Cardiac fibroblast (primary cell): ENCODE measurements around the gene PLEKHB2.
"Not testable (repeated sequence)": the region's sequence is repeated elsewhere in the genome, so short reads cannot be mapped to it uniquely, and the experiment has no call there.

ENCODE experiments used
- DNase-seq, 2 donors: peaks; one replicate each; pipeline versions ENCODE4 v3.0.0 to v3.0.0-alpha.2; 2010; ENCODE audit warnings: low read depth in 2 of 2
- H3K4me3 ChIP-seq, 2 donors: replicated peaks in 1 of 2; 1 replicate in 1 of 2; 2 replicates in 1 of 2; pipeline ENCODE4 v1.5.1; 2011; ENCODE audit warnings: low read depth in 2 of 2, low read length in 2 of 2, mild to moderate bottlenecking in 2 of 2, moderate library complexity in 1 of 2
- TF ChIP-seq, protein P1 (sequence below): IDR thresholded peaks from one replicate; pipeline ENCODE4 v1.5.1; 2011; ENCODE audit warnings: low read depth, mild to moderate bottlenecking, low read length, inconsistent platforms

The PLEKHB2 gene

GRCh38 chr2:131064589-131065512 is 40.3 kb upstream of the PLEKHB2 start:
- DNase-seq = no peak
- no peak overlapping the region for H3K4me3 ChIP-seq
- TF ChIP-seq, protein P1, sequence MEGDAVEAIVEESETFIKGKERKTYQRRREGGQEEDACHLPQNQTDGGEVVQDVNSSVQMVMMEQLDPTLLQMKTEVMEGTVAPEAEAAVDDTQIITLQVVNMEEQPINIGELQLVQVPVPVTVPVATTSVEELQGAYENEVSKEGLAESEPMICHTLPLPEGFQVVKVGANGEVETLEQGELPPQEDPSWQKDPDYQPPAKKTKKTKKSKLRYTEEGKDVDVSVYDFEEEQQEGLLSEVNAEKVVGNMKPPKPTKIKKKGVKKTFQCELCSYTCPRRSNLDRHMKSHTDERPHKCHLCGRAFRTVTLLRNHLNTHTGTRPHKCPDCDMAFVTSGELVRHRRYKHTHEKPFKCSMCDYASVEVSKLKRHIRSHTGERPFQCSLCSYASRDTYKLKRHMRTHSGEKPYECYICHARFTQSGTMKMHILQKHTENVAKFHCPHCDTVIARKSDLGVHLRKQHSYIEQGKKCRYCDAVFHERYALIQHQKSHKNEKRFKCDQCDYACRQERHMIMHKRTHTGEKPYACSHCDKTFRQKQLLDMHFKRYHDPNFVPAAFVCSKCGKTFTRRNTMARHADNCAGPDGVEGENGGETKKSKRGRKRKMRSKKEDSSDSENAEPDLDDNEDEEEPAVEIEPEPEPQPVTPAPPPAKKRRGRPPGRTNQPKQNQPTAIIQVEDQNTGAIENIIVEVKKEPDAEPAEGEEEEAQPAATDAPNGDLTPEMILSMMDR = no peak

DNA sequence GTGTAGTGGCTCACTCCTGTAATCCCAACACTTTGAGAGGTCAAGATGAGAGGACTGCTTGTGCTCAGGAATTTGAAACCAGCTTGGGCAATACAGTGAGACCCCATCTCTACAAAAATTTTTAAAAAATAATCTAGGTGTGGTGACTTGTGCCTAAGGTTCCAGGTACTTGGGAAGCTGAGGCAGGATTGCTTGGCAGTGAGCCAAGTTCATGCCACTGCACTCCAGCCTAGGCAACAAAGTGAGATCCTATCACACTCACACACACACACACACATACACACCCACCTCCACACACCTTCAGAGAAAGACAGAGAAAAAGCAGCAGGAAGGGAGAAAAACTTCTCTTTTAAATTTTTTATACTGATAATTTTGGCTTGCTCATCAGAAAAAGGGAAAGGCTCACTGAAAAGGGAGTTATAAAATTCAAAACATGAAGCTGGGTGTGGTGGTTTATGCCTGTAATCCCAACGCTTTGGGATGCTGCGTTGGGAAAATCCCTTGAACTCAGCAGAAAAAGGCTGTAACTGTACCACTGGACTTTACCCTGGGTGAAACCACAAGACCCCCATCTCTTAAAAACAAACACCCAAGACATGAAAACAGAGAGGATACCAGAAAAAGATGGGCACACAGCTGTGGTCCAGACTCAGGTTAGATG is 37.5 kb upstream of the PLEKHB2 start:
- DNase-seq = no peak
- TF ChIP-seq, protein P1 = no peak
- no peak overlapping the region for H3K4me3 ChIP-seq

GRCh38 chr2:131068172-131068571 is 37.0 kb upstream of the PLEKHB2 start:
- not testable (repeated sequence) for H3K4me3 ChIP-seq, DNase-seq

DNA sequence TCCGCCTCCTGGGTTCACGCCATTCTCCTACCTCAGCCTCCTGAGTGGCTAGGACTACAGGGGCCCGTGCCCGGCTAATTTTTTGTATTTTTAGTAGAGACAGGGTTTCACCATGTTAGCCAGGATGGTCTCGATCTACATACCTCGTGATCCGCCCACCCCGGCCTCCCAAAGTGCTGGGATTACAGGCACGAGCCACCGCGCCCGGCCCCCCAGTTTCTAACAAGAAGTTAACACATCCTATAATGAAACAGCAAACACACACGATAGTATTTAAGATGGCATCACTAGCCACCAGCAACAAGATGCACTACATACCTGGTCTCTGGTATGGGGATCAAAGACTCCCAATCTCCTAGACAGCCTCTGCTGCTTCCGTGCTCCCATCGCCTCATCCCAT is 29.6 kb upstream of the PLEKHB2 start:
- DNase-seq, H3K4me3 ChIP-seq: not testable (repeated sequence)

DNA sequence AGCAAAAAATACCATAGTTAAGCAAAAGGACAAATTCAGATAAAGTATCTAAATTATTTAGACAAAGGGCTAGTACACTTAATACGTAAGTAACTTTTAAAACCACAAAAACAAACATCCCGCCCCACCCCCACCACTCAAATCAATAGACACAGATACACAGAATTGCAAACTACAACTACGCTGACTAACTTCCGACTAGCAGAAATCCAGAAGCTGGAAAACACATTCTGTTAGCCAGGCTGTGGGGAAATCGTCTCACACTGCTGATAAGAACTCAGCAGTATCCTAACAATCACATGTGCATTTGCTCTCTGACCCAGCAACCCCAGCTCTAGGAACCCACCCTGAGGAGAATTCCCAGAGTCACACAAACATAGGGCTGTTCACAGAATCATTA is 28.4 kb upstream of the PLEKHB2 start:
- TF ChIP-seq, protein P1 = no peak
- H3K4me3 ChIP-seq = no peak overlapping the region
- peak; percentile 28 to 71 for DNase-seq

DNA sequence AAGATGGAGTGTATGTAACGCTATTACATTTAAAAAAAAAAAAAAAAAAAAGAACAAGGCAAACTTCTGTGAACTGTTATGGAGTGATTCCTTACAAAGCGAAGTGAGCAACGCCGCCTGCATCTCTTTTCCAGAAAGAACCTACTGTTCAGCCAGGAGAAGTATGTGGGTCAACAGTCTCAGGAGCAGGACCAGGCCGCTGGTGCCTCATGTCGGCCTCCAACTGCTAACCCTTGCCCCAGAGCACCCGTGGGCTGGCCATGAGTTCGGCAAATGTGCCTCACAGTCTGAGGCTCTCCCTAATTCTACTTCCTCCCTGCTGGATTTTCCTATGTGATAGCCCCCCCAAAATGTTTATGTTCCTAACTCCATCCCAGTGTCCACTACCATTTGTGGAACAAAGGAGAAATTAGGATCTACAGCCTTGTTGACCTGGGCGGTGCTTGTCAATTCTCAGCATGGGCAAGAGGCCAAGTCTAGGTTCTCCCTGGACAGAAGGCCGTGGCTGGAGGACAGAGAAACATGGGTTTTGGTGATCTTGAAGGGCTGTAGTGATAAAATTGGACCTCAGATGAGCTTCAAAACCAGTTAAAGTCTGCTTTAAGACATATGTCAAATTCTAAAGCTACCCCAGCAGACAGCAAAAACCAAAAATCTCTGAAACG is 27.8 kb upstream of the PLEKHB2 start:
- H3K4me3 ChIP-seq = no peak overlapping the region
- TF ChIP-seq, protein P1 = no peak
- no peak for DNase-seq

DNA sequence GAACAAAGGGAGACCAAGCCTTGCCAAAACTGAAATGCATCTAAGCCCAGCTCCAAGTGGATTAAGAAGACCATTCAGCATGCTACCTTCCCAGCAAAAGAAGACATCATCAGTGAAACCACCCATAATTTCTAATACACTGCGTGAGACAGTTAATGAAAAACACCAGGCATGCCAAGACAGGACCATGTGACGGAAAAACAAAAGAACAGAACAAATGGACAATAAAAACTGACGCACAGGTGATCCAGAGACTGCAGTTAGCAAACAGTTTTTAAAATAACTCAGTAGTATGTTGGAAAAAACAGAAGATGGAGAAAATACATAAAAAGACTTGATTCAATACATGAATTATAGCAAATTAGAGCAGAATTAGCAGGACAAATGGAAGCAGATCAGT is 27.2 kb upstream of the PLEKHB2 start:
- no peak for DNase-seq
- TF ChIP-seq, protein P1 = no peak
- no peak overlapping the region for H3K4me3 ChIP-seq

DNA sequence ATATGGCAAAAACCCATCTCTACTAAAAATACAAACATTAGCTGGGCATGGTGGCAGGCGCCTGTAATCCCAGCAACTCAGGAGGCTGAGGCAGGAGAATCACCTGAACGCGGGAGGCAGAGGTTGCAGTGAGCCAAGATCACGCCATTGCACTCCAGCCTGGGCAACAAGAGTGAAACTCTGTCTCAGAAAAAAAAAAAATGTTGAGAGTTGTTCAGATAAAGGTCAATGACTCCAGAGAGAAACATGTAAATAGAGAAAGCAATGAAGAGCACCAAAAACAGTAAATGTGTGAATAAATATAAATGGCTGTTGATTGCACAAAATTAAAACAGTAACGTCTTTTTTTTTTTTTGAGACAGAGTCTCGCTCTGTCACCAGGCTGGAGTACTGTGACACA is 25.2 kb upstream of the PLEKHB2 start:
- DNase-seq, H3K4me3 ChIP-seq: not testable (repeated sequence)
